KMS-11 (cell line): ENCODE data around the gene SLC6A9.

Source experiments
- H2AFZ ChIP-seq: fragments of 200-600 bp; sonication (generic); 2 replicates; pipeline ENCODE4 v1.6.1; 2016; ENCODE audit warnings: antibody characterized with exemption, mixed run types, low read depth
- H3K27ac ChIP-seq: fragments of 200-600 bp; sonication (generic); 2 replicates; pipeline ENCODE4 v1.6.1; 2016; ENCODE audit warnings: mild to moderate bottlenecking, mixed run types
- H3K27me3 ChIP-seq: fragments of 200-600 bp; sonication (generic); 2 replicates; pipeline ENCODE4 v1.6.1; 2017; ENCODE audit warnings: mild to moderate bottlenecking, low read depth, mixed run types, moderate library complexity; ENCODE audit not compliant: insufficient read depth
- H3K36me3 ChIP-seq: fragments of 200-600 bp; sonication (generic); 2 replicates; pipeline ENCODE4 v1.6.1; 2017; ENCODE audit warnings: mild to moderate bottlenecking, mixed run types; ENCODE audit not compliant: insufficient read depth
- H3K4me1 ChIP-seq: fragments of 200-600 bp; sonication (generic); 2 replicates; pipeline ENCODE4 v1.6.1; 2016; ENCODE audit warnings: mild to moderate bottlenecking, low read depth, mixed run types; ENCODE audit not compliant: poor library complexity, severe bottlenecking
- H3K4me2 ChIP-seq: fragments of 200-600 bp; sonication (generic); 2 replicates; pipeline ENCODE4 v1.7.0; 2016; ENCODE audit warnings: mild to moderate bottlenecking, mixed run types
- H3K4me3 ChIP-seq: fragments of 200-600 bp; sonication (generic); IDR thresholded peaks from 2 replicates; pipeline ENCODE4 v1.6.1; 2017; ENCODE audit warnings: low read depth, low read length, mixed read lengths; ENCODE audit not compliant: insufficient read depth
- H3K79me2 ChIP-seq: fragments of 200-600 bp; sonication (generic); 2 replicates; pipeline ENCODE4 v1.6.1; 2016; ENCODE audit warnings: low read depth, mixed run types; ENCODE audit not compliant: insufficient read depth
- H3K9ac ChIP-seq: fragments of 200-600 bp; sonication (generic); 2 replicates; pipeline ENCODE4 v1.6.1; 2016; ENCODE audit warnings: mild to moderate bottlenecking, mixed run types
- H4K20me1 ChIP-seq: fragments of 200-600 bp; sonication (generic); 2 replicates; pipeline ENCODE4 v1.6.1; 2016; ENCODE audit warnings: mild to moderate bottlenecking, mixed run types; ENCODE audit not compliant: insufficient read depth
- TF ChIP-seq, protein P1 (sequence below): fragments of 200-600 bp; sonication (generic); conservative IDR thresholded peaks from 2 replicates; pipeline ENCODE4 v1.6.1; 2017; ENCODE audit warnings: low read depth, mild to moderate bottlenecking, antibody characterized with exemption, low read length, moderate library complexity, mixed read lengths

SLC6A9 gene

DNA sequence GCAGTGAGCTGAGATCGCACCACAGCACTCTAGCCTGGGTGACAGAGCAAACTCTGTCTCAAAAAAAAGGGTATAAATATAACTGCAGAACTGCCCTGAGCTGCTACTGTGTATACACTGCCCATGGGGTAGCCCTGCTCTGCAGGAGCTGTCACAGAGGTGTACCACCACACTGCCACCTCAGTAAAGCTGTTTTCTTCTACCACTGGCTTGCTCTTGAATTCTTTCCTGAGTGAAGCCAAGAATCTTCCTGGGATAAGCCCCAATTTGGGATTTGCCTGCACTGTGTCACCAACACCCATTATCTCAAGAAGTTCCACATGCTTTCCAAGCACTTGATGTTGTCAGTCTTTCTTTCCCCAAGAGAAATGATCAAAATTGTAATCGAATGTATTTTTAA lies 30.6 kb upstream of the SLC6A9 start:
- no peak overlapping the region for H3K9ac ChIP-seq
- no peak overlapping the region for H3K4me2 ChIP-seq
- H4K20me1 ChIP-seq, result no peaks in the 10 kb centered on the region
- H3K4me1 ChIP-seq, result no peaks in the 10 kb centered on the region
- TF ChIP-seq, protein P1, sequence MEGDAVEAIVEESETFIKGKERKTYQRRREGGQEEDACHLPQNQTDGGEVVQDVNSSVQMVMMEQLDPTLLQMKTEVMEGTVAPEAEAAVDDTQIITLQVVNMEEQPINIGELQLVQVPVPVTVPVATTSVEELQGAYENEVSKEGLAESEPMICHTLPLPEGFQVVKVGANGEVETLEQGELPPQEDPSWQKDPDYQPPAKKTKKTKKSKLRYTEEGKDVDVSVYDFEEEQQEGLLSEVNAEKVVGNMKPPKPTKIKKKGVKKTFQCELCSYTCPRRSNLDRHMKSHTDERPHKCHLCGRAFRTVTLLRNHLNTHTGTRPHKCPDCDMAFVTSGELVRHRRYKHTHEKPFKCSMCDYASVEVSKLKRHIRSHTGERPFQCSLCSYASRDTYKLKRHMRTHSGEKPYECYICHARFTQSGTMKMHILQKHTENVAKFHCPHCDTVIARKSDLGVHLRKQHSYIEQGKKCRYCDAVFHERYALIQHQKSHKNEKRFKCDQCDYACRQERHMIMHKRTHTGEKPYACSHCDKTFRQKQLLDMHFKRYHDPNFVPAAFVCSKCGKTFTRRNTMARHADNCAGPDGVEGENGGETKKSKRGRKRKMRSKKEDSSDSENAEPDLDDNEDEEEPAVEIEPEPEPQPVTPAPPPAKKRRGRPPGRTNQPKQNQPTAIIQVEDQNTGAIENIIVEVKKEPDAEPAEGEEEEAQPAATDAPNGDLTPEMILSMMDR, result no peak
- H2AFZ ChIP-seq, result no peak overlapping the region
- no peak overlapping the region for H3K4me3 ChIP-seq
- no peak overlapping the region for H3K27ac ChIP-seq
- no peaks in the 10 kb centered on the region for H3K79me2 ChIP-seq
- no peaks in the 10 kb centered on the region for H3K27me3 ChIP-seq
- no peaks in the 10 kb centered on the region for H3K36me3 ChIP-seq

DNA sequence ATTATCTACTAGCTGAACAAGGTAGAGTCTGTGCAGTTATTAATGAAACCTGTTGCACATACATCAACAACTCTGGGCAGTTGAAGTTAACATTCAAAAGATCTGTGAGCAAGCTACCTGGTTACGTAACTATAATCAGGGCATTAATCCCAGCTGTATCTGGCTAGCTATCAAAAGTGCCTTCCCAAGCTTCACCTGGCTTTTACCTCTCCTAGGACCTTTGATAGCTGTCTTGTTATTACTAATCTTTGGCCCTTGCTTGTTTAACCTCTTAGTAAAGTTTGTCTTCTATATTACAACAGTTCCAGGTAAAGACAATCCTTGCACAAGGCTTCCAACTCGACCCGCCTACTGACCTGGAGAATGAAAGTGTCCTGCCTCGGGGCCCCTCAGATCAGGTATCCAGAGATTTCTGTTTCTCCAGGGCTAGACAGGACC lies 29.6 kb upstream of the SLC6A9 start:
- TF ChIP-seq, protein P1, result no peak
- Histone ChIP-seq H3K27ac (no peak overlapping the region), H4K20me1 (no peaks in the 10 kb centered on the region), H2AFZ (no peak overlapping the region), H3K79me2 (no peaks in the 10 kb centered on the region), H3K4me3 (no peak overlapping the region), H3K9ac (no peak overlapping the region), H3K4me1 (no peaks in the 10 kb centered on the region), H3K27me3 (no peaks in the 10 kb centered on the region), H3K36me3 (no peaks in the 10 kb centered on the region), H3K4me2 (no peak overlapping the region)

DNA sequence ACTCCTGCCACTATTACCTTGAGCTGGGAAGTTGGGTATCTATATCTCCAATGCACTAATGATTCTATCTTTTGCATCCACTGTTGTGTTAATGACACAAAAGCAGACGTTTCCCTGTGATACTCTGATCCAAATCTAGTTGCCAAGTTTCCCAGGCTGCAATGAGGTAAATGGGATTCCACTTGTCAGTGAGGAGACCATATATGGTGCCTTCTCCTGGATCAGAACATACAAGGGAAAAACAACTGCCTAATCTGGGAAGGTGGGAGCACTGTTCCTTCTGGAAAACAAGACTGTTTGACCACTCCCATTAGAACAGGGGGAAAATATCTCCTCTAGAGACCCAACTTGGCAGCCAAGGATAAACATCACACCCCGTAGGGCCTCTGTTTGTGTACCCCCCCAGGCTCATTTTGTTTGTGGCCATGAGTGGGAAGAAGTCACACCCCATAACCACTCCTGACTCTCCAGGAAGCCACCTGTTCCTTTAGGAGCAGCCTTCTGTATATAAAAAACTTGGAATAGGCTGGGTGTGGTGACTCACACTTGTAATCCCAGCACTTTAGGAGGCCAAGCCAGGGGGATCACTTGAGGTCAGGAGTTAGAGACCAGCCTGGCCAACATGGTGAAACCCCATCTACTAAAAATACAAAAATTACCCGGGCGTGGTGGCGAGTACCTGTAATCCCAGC lies 28.5 kb upstream of the SLC6A9 start:
- Histone ChIP-seq H3K4me2 (no peak overlapping the region), H3K27ac (no peak overlapping the region), H3K79me2 (no peaks in the 10 kb centered on the region), H3K9ac (no peak overlapping the region), H3K36me3 (no peaks in the 10 kb centered on the region), H2AFZ (no peak overlapping the region), H4K20me1 (no peaks in the 10 kb centered on the region), H3K4me3 (no peak overlapping the region), H3K4me1 (no peaks in the 10 kb centered on the region), H3K27me3 (no peaks in the 10 kb centered on the region)
- TF ChIP-seq, protein P1, result no peak

DNA sequence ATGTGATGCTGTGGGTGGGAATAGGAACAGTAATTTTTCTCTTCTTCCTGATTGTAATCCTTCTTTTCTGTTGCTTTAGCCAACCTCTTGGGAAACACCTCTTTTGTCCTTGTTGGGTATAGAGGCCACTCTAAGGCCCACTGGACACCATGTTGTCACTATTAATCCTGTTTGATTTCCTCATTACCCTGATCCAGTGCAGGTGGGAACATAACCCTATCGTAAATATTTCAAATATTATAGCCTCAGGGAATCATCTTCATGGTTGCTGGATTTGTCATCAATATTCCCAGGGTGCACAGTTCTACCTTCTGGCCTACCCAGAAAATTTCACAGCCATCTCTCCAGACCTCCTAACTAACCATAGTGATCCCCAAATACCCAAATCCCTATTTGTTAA lies 27.9 kb upstream of the SLC6A9 start:
- no peak overlapping the region for H3K4me3 ChIP-seq
- H3K4me2 ChIP-seq, result no peak overlapping the region
- H3K9ac ChIP-seq, result no peak overlapping the region
- no peaks in the 10 kb centered on the region for H4K20me1 ChIP-seq
- no peaks in the 10 kb centered on the region for H3K27me3 ChIP-seq
- no peaks in the 10 kb centered on the region for H3K4me1 ChIP-seq
- H2AFZ ChIP-seq, result no peak overlapping the region
- TF ChIP-seq, protein P1, result no peak
- H3K27ac ChIP-seq, result no peak overlapping the region
- no peaks in the 10 kb centered on the region for H3K36me3 ChIP-seq
- no peaks in the 10 kb centered on the region for H3K79me2 ChIP-seq
